HepG2 (cell line): ENCODE data around the gene RPS6KL1. TPM values are rescaled to one million over a fixed set of nuclear protein-coding genes. Genes with fewer than 3 reads are reported as not detected.

Source experiments
- ATAC-seq: fragments of 200-7000 bp; cut with Tn5 transposase; 3 replicates; pipeline ENCODE4 v1.9.1; 2020; ENCODE audit warnings: mild to moderate bottlenecking, moderate library complexity
- BruUV-seq: library from RNA; stranded (reverse); fragments of 400-500 nt; replicated peaks from 2 replicates; lab custom pipeline; 2021; lab: Mats Ljungman, UMichigan
- CTCF ChIA-PET: fragments of 300-600 bp; formaldehyde crosslinking; extraction: SDS; loops from one replicate; lab custom pipeline; 2021; ENCODE audit warnings: low total read pairs, inconsistent platforms, low intra/inter-chr PET ratio; lab: Yijun Ruan, JAX
- POLR2A ChIA-PET: fragments of 350-600 bp; sonication (Branson Sonifier 250); formaldehyde crosslinking; loops from one replicate; lab custom pipeline; 2020; ENCODE audit warnings: antibody characterized with exemption, inconsistent platforms; lab: Yijun Ruan, JAX
- DNase-seq: peaks from one replicate; pipeline ENCODE4 v3.0.0-alpha.2; 2015; ENCODE audit warnings: low spot score
- FAIRE-seq: peaks from 3 replicates; lab custom pipeline; 2011; peaks lifted over from hg19 to GRCh38; lab: Jason Lieb, UNC
- H2AFZ ChIP-seq: one replicate; pipeline ENCODE4 v1.6.1; 2011; ENCODE audit warnings: low read length, inconsistent platforms
- H3K27ac ChIP-seq: fragments of 300-600 bp; 3 replicates; pipeline ENCODE4 v1.8.0; 2011; ENCODE audit warnings: mixed run types, mild to moderate bottlenecking, mixed read lengths, low read length, inconsistent platforms; ENCODE audit not compliant: insufficient read depth; ENCODE audit errors: extremely low read length
- H3K27me3 ChIP-seq, 2 experiments: fragments of 200-600 bp in 1 of 2; 2 replicates in 1 of 2; 3 replicates in 1 of 2; pipeline versions ENCODE4 v1.6.0 to v1.8.0; 2011; ENCODE audit warnings: low read length in 2 of 2, mild to moderate bottlenecking in 2 of 2, moderate library complexity in 2 of 2, inconsistent platforms in 1 of 2; ENCODE audit not compliant: insufficient read depth in 2 of 2, control insufficient read depth in 1 of 2
- H3K36me3 ChIP-seq, 2 experiments: fragments of 200-600 bp in 1 of 2; replicated peaks in 1 of 2; 2 replicates in 1 of 2; 3 replicates in 1 of 2; pipeline versions ENCODE4 v1.5.1 to v1.8.0; 2011; ENCODE audit warnings: low read length in 2 of 2, inconsistent platforms in 1 of 2; ENCODE audit not compliant: insufficient read depth in 2 of 2, control insufficient read depth in 1 of 2
- H3K4me1 ChIP-seq: 2 replicates; pipeline ENCODE4 v1.5.1; 2012; ENCODE audit warnings: low read length, inconsistent platforms; ENCODE audit not compliant: insufficient read depth
- H3K4me2 ChIP-seq: 2 replicates; pipeline ENCODE4 v1.6.0; 2011; ENCODE audit warnings: low read depth, low read length, inconsistent platforms
- H3K4me3 ChIP-seq, 3 experiments: fragments of 200-600 bp in 1 of 3; sonication (generic), shearing (Covaris generic) in 1 of 3; replicated peaks in 1 of 3; 2 replicates each; pipeline ENCODE4 v1.5.1; 2011 to 2016; ENCODE audit warnings: low read length in 3 of 3, inconsistent platforms in 2 of 3, low read depth in 2 of 3, mild to moderate bottlenecking in 2 of 3, control low read depth in 1 of 3, mixed read lengths in 1 of 3; ENCODE audit not compliant: insufficient read depth in 1 of 3
- H3K79me2 ChIP-seq: one replicate; pipeline ENCODE4 v1.6.1; 2011; ENCODE audit warnings: low read length, inconsistent platforms; ENCODE audit not compliant: insufficient read depth
- H3K9ac ChIP-seq: 2 replicates; pipeline ENCODE4 v1.6.0; 2011; ENCODE audit warnings: mild to moderate bottlenecking, low read depth, low read length, inconsistent platforms; ENCODE audit not compliant: insufficient read depth
- H3K9me3 ChIP-seq: 2 replicates; pipeline ENCODE4 v1.5.1; 2012; ENCODE audit warnings: mild to moderate bottlenecking, low read length
- H4K20me1 ChIP-seq: 2 replicates; pipeline ENCODE4 v1.6.0; 2011; ENCODE audit warnings: inconsistent platforms, mild to moderate bottlenecking, low read length, moderate library complexity; ENCODE audit not compliant: insufficient read depth
- FOXA1 ChIP-seq, 2 experiments: fragments of 450-650 bp in 1 of 2; sonication (generic) in 1 of 2; formaldehyde crosslinking in 1 of 2; IDR thresholded peaks; 2 replicates each; pipeline versions ENCODE4 v1.4.0 to v1.6.1; 2016 to 2020; ENCODE audit warnings: missing genetic modification reagents in 1 of 2
- ONECUT2 ChIP-seq: sonication (generic); formaldehyde crosslinking; IDR thresholded peaks from 2 replicates; pipeline ENCODE4 v1.4.0; 2020; ENCODE audit warnings: missing genetic modification reagents
- RARG ChIP-seq: sonication (generic); formaldehyde crosslinking; IDR thresholded peaks from 2 replicates; pipeline ENCODE4 v1.4.0; 2020; ENCODE audit warnings: low read depth, mild to moderate bottlenecking, missing genetic modification reagents
- RBAK ChIP-seq: sonication (generic); formaldehyde crosslinking; IDR thresholded peaks from 2 replicates; pipeline ENCODE4 v1.5.1; 2020; ENCODE audit warnings: mild to moderate bottlenecking, missing genetic modification reagents
- RBM22 ChIP-seq: fragments of 200-400 bp; formaldehyde crosslinking; optimal IDR thresholded peaks from 2 replicates; pipeline ENCODE3; 2017; ENCODE audit warnings: mild to moderate bottlenecking, low read length, moderate library complexity
- SALL1 ChIP-seq: sonication (generic); formaldehyde crosslinking; IDR thresholded peaks from 2 replicates; pipeline ENCODE4 v1.8.0; 2022; ENCODE audit warnings: mild to moderate bottlenecking, missing genetic modification reagents
- SNAPC2 ChIP-seq: sonication (generic); formaldehyde crosslinking; IDR thresholded peaks from 2 replicates; pipeline ENCODE4 v1.8.1; 2022; ENCODE audit warnings: mild to moderate bottlenecking, missing genetic modification reagents
- SP140L ChIP-seq: sonication (generic); formaldehyde crosslinking; IDR thresholded peaks from 2 replicates; pipeline ENCODE4 v1.4.0; 2020; ENCODE audit warnings: missing genetic modification reagents, borderline replicate concordance
- TAF15 ChIP-seq: fragments of 200-400 bp; formaldehyde crosslinking; IDR thresholded peaks from one replicate; pipeline ENCODE4 v1.6.1; 2018; ENCODE audit warnings: mild to moderate bottlenecking, low read depth, low read length; ENCODE audit not compliant: poor library complexity, severe bottlenecking
- ZFP82 ChIP-seq: sonication (generic); formaldehyde crosslinking; IDR thresholded peaks from 2 replicates; pipeline ENCODE4 v1.5.1; 2020; ENCODE audit warnings: mild to moderate bottlenecking, missing genetic modification reagents, borderline replicate concordance
- ZKSCAN1 ChIP-seq: fragments of 150-350 bp; IDR thresholded peaks from 2 replicates; pipeline ENCODE4 v1.6.1; 2014; ENCODE audit warnings: low read length
- ZMYM4 ChIP-seq: sonication (generic); formaldehyde crosslinking; IDR thresholded peaks from 2 replicates; pipeline ENCODE4 v1.8.1; 2023; ENCODE audit warnings: mild to moderate bottlenecking, missing genetic modification reagents
- ZNF749 ChIP-seq: sonication (generic); formaldehyde crosslinking; IDR thresholded peaks from 2 replicates; pipeline ENCODE4 v1.8.0; 2022; ENCODE audit warnings: mild to moderate bottlenecking, missing genetic modification reagents, moderate library complexity, borderline replicate concordance
- ZSCAN31 ChIP-seq: sonication (generic); formaldehyde crosslinking; IDR thresholded peaks from 2 replicates; pipeline ENCODE4 v1.5.0; 2020; ENCODE audit warnings: low read depth, mild to moderate bottlenecking, missing genetic modification reagents
- WGBS: methylation state at CpG from one replicate; pipeline ENCODE4 v1.1.6; 2017; ENCODE audit warnings: low lambda C conversion rate; 5-methylcytosine and 5-hydroxymethylcytosine counted together
- in situ Hi-C: cut with HindIII; loops from 2 replicates; pipeline ENCODE4 v1.10.0; 2017; ENCODE audit warnings: low pct_unique_long_range_greater_than_20kb; ENCODE audit not compliant: extremely low pct_ligation_motif_present
- intact Hi-C: fragments of 100-400 bp; cut with micrococcal nuclease; formaldehyde crosslinking; loops from one replicate; pipeline ENCODE4 v1.10.0; 2022; ENCODE audit not compliant: unreplicated experiment
- polyA plus RNA-seq, 8 experiments: library from polyadenylated mRNA; depleted of rRNA in 3 of 8; stranded (reverse) in 7 of 8; unstranded in 1 of 8; fragments of >200 nt; fragmentation: Illumina TruSeq in 4 of 8; extraction: Trizol in 4 of 8; gene quantifications; 2 replicates each; pipeline versions ENCODE4 v1.2.1 to v1.2.3, GENCODE V29; 2011 to 2016; ENCODE audit warnings: low read depth in 4 of 8, missing spikeins in 1 of 8, mixed read lengths in 1 of 8; ENCODE audit not compliant: insufficient read depth in 1 of 8
- total RNA-seq, 5 experiments: library from RNA; depleted of rRNA; stranded (reverse); fragments of >200 nt; fragmentation: Illumina TruSeq; extraction: Trizol; gene quantifications; 2 replicates each; pipeline ENCODE4 v1.2.3, GENCODE V29; 2016; ENCODE audit warnings: low read depth in 1 of 5
- TF ChIP-seq, protein P1 (sequence below): sonication (generic); formaldehyde crosslinking; IDR thresholded peaks from 2 replicates; pipeline ENCODE4 v1.4.0; 2020; ENCODE audit warnings: missing genetic modification reagents

RPS6KL1 gene
- total and polyA plus RNA-seq, 2 of the 13 experiments (the other 11 are each of a cell fraction or from before 2014, with no cell fraction given), result 6.5 to 11.5 TPM

DNA sequence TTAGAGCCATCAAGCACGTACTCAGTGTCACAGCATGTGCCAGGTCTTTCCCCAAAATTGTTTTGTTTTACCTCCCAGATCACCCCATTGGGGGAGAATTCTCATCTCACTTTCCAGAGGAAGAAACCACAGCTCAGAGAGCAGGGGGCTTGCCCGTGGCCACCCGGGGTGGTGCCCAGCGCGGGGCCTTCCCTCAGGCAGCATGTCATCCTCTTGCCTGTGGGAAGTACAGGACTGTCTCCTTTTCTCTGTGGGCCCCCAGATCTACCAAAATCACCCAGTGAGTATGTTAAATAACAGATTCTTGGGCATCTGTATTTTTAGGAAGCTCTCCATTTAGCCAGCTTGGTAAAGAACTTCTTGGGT is 5.9 kb downstream of the RPS6KL1 start:
- no peaks in the 10 kb centered on the region for H4K20me1 ChIP-seq
- DNase-seq (no peak), ATAC-seq (no peak), FAIRE-seq (no peak)
- ChIA-PET CTCF (no interaction called here), POLR2A (no interaction called here)
- H3K4me3 ChIP-seq, result no peak overlapping the region
- no peaks in the 10 kb centered on the region for H3K9me3 ChIP-seq
- 92% methylated on average over 5 of the region's 5 CpGs for WGBS
- no peaks in the 10 kb centered on the region for H3K79me2 ChIP-seq
- in situ Hi-C loops, result no loop called here
- no peak for TF ChIP-seq SNAPC2 (CRISPR knock-in tag)
- no peak for TF ChIP-seq FOXA1 (IDR thresholded peaks at IDR 0.05)
- TF ChIP-seq FOXA1 (CRISPR knock-in tag; IDR thresholded peaks at IDR 0.05), result no peak
- TF ChIP-seq ZSCAN31 (CRISPR knock-in tag), result no peak
- TF ChIP-seq ZMYM4 (CRISPR knock-in tag), result no peak
- TF ChIP-seq ONECUT2 (CRISPR knock-in tag), result no peak
- TF ChIP-seq TAF15, result no peak
- TF ChIP-seq SALL1, result no peak
- TF ChIP-seq RBAK, result no peak
- TF ChIP-seq, protein P1, sequence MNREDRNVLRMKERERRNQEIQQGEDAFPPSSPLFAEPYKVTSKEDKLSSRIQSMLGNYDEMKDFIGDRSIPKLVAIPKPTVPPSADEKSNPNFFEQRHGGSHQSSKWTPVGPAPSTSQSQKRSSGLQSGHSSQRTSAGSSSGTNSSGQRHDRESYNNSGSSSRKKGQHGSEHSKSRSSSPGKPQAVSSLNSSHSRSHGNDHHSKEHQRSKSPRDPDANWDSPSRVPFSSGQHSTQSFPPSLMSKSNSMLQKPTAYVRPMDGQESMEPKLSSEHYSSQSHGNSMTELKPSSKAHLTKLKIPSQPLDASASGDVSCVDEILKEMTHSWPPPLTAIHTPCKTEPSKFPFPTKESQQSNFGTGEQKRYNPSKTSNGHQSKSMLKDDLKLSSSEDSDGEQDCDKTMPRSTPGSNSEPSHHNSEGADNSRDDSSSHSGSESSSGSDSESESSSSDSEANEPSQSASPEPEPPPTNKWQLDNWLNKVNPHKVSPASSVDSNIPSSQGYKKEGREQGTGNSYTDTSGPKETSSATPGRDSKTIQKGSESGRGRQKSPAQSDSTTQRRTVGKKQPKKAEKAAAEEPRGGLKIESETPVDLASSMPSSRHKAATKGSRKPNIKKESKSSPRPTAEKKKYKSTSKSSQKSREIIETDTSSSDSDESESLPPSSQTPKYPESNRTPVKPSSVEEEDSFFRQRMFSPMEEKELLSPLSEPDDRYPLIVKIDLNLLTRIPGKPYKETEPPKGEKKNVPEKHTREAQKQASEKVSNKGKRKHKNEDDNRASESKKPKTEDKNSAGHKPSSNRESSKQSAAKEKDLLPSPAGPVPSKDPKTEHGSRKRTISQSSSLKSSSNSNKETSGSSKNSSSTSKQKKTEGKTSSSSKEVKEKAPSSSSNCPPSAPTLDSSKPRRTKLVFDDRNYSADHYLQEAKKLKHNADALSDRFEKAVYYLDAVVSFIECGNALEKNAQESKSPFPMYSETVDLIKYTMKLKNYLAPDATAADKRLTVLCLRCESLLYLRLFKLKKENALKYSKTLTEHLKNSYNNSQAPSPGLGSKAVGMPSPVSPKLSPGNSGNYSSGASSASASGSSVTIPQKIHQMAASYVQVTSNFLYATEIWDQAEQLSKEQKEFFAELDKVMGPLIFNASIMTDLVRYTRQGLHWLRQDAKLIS, result no peak
- no peak for TF ChIP-seq RARG (CRISPR knock-in tag)
- no peak for TF ChIP-seq ZKSCAN1
- no peak for TF ChIP-seq SP140L (CRISPR knock-in tag)
- no peak for TF ChIP-seq ZNF749 (CRISPR knock-in tag)
- TF ChIP-seq ZFP82, result no peak
- TF ChIP-seq RBM22, result no peak
- H2AFZ ChIP-seq, result no peak overlapping the region
- H3K36me3 ChIP-seq, result no peaks in the 10 kb centered on the region
- intact Hi-C loops, result no loop called here
- peaks cover 8% of the 10 kb centered on the region for H3K4me1 ChIP-seq
- BruUV-seq, result no TSS peak
- no peak overlapping the region for H3K4me2 ChIP-seq
- no peak overlapping the region for H3K27ac ChIP-seq
- H3K9ac ChIP-seq, result no peak overlapping the region
- H3K27me3 ChIP-seq, result no peaks in the 10 kb centered on the region
